GM23248 (cell line): Measurements from ENCODE around the gene SYNPR. TPM values are rescaled to one million over a fixed set of nuclear protein-coding genes. Genes with fewer than 3 reads are reported as not detected.

Experiments used
- DNase-seq: peaks from one replicate; pipeline ENCODE4 v3.0.0-alpha.2; 2015
- H2AFZ ChIP-seq: fragments of 200-600 bp; sonication (generic); 2 replicates; pipeline ENCODE4 v1.6.1; 2016; ENCODE audit warnings: antibody characterized with exemption
- H3F3A ChIP-seq: fragments of 200-600 bp; sonication (generic); 2 replicates; pipeline ENCODE4 v1.6.1; 2016; ENCODE audit warnings: mild to moderate bottlenecking, antibody characterized with exemption, mixed run types; ENCODE audit not compliant: insufficient read depth
- H3K27ac ChIP-seq: fragments of 200-600 bp; sonication (generic); 2 replicates; pipeline ENCODE4 v1.5.1; 2016; ENCODE audit warnings: mild to moderate bottlenecking
- H3K27me3 ChIP-seq: fragments of 200-600 bp; sonication (generic); replicated peaks from 2 replicates; pipeline ENCODE4 v1.6.1; 2016; ENCODE audit warnings: mild to moderate bottlenecking; ENCODE audit not compliant: insufficient read depth
- H3K36me3 ChIP-seq: fragments of 200-600 bp; sonication (generic); 2 replicates; pipeline ENCODE4 v1.6.1; 2016; ENCODE audit warnings: low read depth, mild to moderate bottlenecking
- H3K4me1 ChIP-seq: fragments of 200-600 bp; sonication (generic); 2 replicates; pipeline ENCODE4 v1.6.1; 2016; ENCODE audit warnings: mild to moderate bottlenecking; ENCODE audit not compliant: insufficient read depth
- H3K4me2 ChIP-seq: fragments of 200-600 bp; sonication (generic); one replicate; pipeline ENCODE4 v1.6.1; 2016; ENCODE audit warnings: mild to moderate bottlenecking; ENCODE audit not compliant: unreplicated experiment
- H3K4me3 ChIP-seq: fragments of 200-600 bp; sonication (generic); 2 replicates; pipeline ENCODE4 v1.5.1; 2016; ENCODE audit warnings: mild to moderate bottlenecking
- H3K79me2 ChIP-seq: fragments of 200-600 bp; sonication (generic); 2 replicates; pipeline ENCODE4 v1.6.1; 2016; ENCODE audit warnings: mild to moderate bottlenecking; ENCODE audit not compliant: insufficient read depth
- H3K9ac ChIP-seq: fragments of 200-600 bp; sonication (generic); 2 replicates; pipeline ENCODE4 v1.6.1; 2016; ENCODE audit warnings: mild to moderate bottlenecking
- H3K9me2 ChIP-seq: fragments of 200-600 bp; sonication (generic); 2 replicates; pipeline ENCODE4 v1.6.1; 2016; ENCODE audit warnings: mixed run types, mild to moderate bottlenecking, moderate library complexity; ENCODE audit not compliant: insufficient read depth
- H3K9me3 ChIP-seq: fragments of 200-600 bp; sonication (generic); one replicate; pipeline ENCODE4 v1.6.1; 2017; ENCODE audit warnings: low read depth
- H4K20me1 ChIP-seq: fragments of 200-600 bp; sonication (generic); 2 replicates; pipeline ENCODE4 v1.6.0; 2016; ENCODE audit not compliant: insufficient read depth
- EZH2 ChIP-seq: fragments of 200-600 bp; sonication (generic); IDR thresholded peaks from 2 replicates; pipeline ENCODE4 v1.6.1; 2018; ENCODE audit warnings: antibody characterized with exemption, mild to moderate bottlenecking; ENCODE audit not compliant: insufficient read depth, poor library complexity, severe bottlenecking
- EZH2phosphoT487 ChIP-seq: fragments of 200-600 bp; sonication (generic); IDR thresholded peaks from 2 replicates; pipeline ENCODE4 v1.6.1; 2018; ENCODE audit warnings: antibody characterized with exemption, moderate library complexity, mild to moderate bottlenecking, low read depth; ENCODE audit not compliant: insufficient read depth
- WGBS, 2 experiments: methylation state at CpG; one replicate each; pipeline ENCODE4 v1.1.6; 2015 to 2017; ENCODE audit warnings: low lambda C conversion rate in 2 of 2, low coverage in 1 of 2; ENCODE audit errors: missing lambda C conversion rate in 2 of 2; 5-methylcytosine and 5-hydroxymethylcytosine counted together
- in situ Hi-C: fragments of 300-500 bp; cut with MboI; formaldehyde crosslinking; loops from 2 replicates; pipeline ENCODE4 v1.15.0; 2020
- polyA plus RNA-seq: library from polyadenylated mRNA; unstranded; fragments of >200 nt; fragmentation: Nextera tagmentation; extraction: Ambion mirVana; gene quantifications from 2 replicates; pipeline ENCODE4 v1.2.1, GENCODE V29; 2016
- total RNA-seq: library from RNA; depleted of rRNA; stranded (reverse); fragments of >200 nt; shearing (Covaris generic); gene quantifications from 2 replicates; pipeline ENCODE4 v1.2.3, GENCODE V29; 2014

Gene SYNPR
- total and polyA plus RNA-seq, 2 experiments from 2014 or later: not detected

- H3K4me2 ChIP-seq: no peak overlapping the region
- H3K36me3 ChIP-seq: no peaks in the 10 kb centered on the region
- H3K79me2 ChIP-seq: no peaks in the 10 kb centered on the region
- TF ChIP-seq EZH2phosphoT487 (no peak), EZH2 (no peak)
- no peak overlapping the region for H3K9ac ChIP-seq
- WGBS, 2 experiments: 60 to 68% methylated on average over 3 of the region's 3 CpGs
- H3K4me3 ChIP-seq: no peak overlapping the region
- 0 out of 2 replicates have a peak, but pooled peaks cover 14% of the 10 kb centered on the region for H3K27me3 ChIP-seq
- in situ Hi-C loops: no loop called here
- H3K4me1 ChIP-seq: peaks cover 4% of the 10 kb centered on the region; the same call in 1 of the 2 replicates
- H2AFZ ChIP-seq: no peak overlapping the region
- H4K20me1 ChIP-seq: no peaks in the 10 kb centered on the region
- no peak overlapping the region for H3K27ac ChIP-seq
- DNase-seq: no peak
- no peaks in the 10 kb centered on the region for H3K9me3 ChIP-seq
- no peaks in the 10 kb centered on the region for H3K9me2 ChIP-seq
- no peaks in the 10 kb centered on the region for H3F3A ChIP-seq
These were observed 106.3 kb downstream of the SYNPR start for GRCh38 chr3:63384382-63384781.

GRCh38 chr3:63385629-63386028 lies 107.5 kb downstream of the SYNPR start:
- Histone ChIP-seq H3K27me3 (0 out of 2 replicates have a peak, but pooled peaks cover 14% of the 10 kb centered on the region), H3K79me2 (no peaks in the 10 kb centered on the region), H2AFZ (no peak overlapping the region), H3K27ac (no peak overlapping the region), H3K9me3 (no peaks in the 10 kb centered on the region), H3K9me2 (no peaks in the 10 kb centered on the region), H3K4me3 (no peak overlapping the region), H3K4me2 (no peak overlapping the region), H3F3A (no peaks in the 10 kb centered on the region), H3K9ac (no peak overlapping the region), H3K36me3 (no peaks in the 10 kb centered on the region), H3K4me1 (peaks cover 4% of the 10 kb centered on the region; the same call in 1 of the 2 replicates), H4K20me1 (no peaks in the 10 kb centered on the region)
- 23 to 27% methylated on average over 3 of the region's 3 CpGs for WGBS, 2 experiments
- in situ Hi-C loops: no loop called here
- DNase-seq: no peak
- TF ChIP-seq EZH2phosphoT487: no peak
- no peak for TF ChIP-seq EZH2

- no peak for TF ChIP-seq EZH2
- no peak for TF ChIP-seq EZH2phosphoT487
- no peaks in the 10 kb centered on the region for H3K9me2 ChIP-seq
- H3K27ac ChIP-seq: no peak overlapping the region
- no peak overlapping the region for H3K4me2 ChIP-seq
- no peak overlapping the region for H3K9ac ChIP-seq
- H2AFZ ChIP-seq: no peak overlapping the region
- no peaks in the 10 kb centered on the region for H3K79me2 ChIP-seq
- no peak overlapping the region for H3K4me3 ChIP-seq
- no peaks in the 10 kb centered on the region for H3K36me3 ChIP-seq
- no peaks in the 10 kb centered on the region for H3F3A ChIP-seq
- in situ Hi-C loops: no loop called here
- H3K9me3 ChIP-seq: no peaks in the 10 kb centered on the region
- 40 to 46% methylated on average over 4 of the region's 4 CpGs for WGBS, 2 experiments
- DNase-seq: peak; percentile 29
- H3K4me1 ChIP-seq: peaks cover 4% of the 10 kb centered on the region; the same call in 1 of the 2 replicates
- no peaks in the 10 kb centered on the region for H4K20me1 ChIP-seq
- 0 out of 2 replicates have a peak, but pooled peaks cover 14% of the 10 kb centered on the region for H3K27me3 ChIP-seq
These were observed 108.5 kb downstream of the SYNPR start for GRCh38 chr3:63386568-63386967.

GRCh38 chr3:63387568-63387967 lies 109.5 kb downstream of the SYNPR start:
- H3F3A ChIP-seq: no peaks in the 10 kb centered on the region
- no peaks in the 10 kb centered on the region for H3K9me2 ChIP-seq
- H3K27ac ChIP-seq: no peak overlapping the region
- 0 out of 2 replicates have a peak, but pooled peaks cover 14% of the 10 kb centered on the region for H3K27me3 ChIP-seq
- DNase-seq: peak; percentile 59
- no peaks in the 10 kb centered on the region for H3K79me2 ChIP-seq
- peaks cover 4% of the 10 kb centered on the region; the same call in 1 of the 2 replicates for H3K4me1 ChIP-seq
- H3K9me3 ChIP-seq: no peaks in the 10 kb centered on the region
- no peak overlapping the region for H3K4me3 ChIP-seq
- H3K9ac ChIP-seq: no peak overlapping the region
- no peaks in the 10 kb centered on the region for H3K36me3 ChIP-seq
- in situ Hi-C loops: no loop called here
- 79 to 82% methylated on average over 3 of the region's 3 CpGs for WGBS, 2 experiments
- TF ChIP-seq EZH2: no peak
- no peak for TF ChIP-seq EZH2phosphoT487
- no peaks in the 10 kb centered on the region for H4K20me1 ChIP-seq
- no peak overlapping the region for H3K4me2 ChIP-seq
- no peak overlapping the region for H2AFZ ChIP-seq

DNA sequence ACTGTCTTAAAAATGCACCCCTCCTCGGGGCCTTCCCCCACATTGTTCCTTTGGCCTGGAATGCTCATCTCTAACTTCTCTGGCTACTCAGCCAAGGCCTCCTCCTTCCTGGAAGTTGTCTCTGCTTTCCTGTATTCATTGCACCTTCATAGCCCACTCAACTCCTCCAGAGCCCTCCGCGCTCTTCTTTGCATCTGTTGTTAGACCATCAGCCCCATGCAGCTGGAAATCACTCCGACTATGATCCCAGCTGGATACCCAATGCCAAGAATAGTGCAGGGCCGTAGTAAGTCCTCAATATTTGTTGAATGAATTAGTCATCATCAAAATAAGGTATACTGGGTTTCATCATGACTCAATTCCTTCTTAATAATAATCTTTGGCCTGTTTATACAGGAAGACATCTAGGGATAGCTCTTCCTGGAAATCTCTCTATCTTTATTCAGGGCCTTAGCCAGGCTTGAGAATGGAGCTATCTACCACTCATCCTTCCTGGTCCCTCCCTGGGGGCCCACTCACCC lies 112.7 kb downstream of the SYNPR start:
- WGBS, 2 experiments: 44 to 49% methylated on average over 5 of the region's 5 CpGs
- H3K4me2 ChIP-seq: no peak overlapping the region
- no peaks in the 10 kb centered on the region for H4K20me1 ChIP-seq
- H3K36me3 ChIP-seq: no peaks in the 10 kb centered on the region
- no peaks in the 10 kb centered on the region for H3F3A ChIP-seq
- no peak for TF ChIP-seq EZH2phosphoT487
- TF ChIP-seq EZH2: no peak
- no peaks in the 10 kb centered on the region for H3K79me2 ChIP-seq
- no peak overlapping the region for H3K27ac ChIP-seq
- H3K9me3 ChIP-seq: no peaks in the 10 kb centered on the region
- H3K9me2 ChIP-seq: no peaks in the 10 kb centered on the region
- H3K4me1 ChIP-seq: peaks cover 4% of the 10 kb centered on the region; the same call in 1 of the 2 replicates
- H3K4me3 ChIP-seq: no peak overlapping the region
- no peak overlapping the region for H3K9ac ChIP-seq
- H3K27me3 ChIP-seq: no peaks in the 10 kb centered on the region
- DNase-seq: no peak
- no peak overlapping the region for H2AFZ ChIP-seq
- in situ Hi-C loops: no loop called here
